Measurements from ENCODE around the gene ARSG. TPM values are rescaled to one million over a fixed set of nuclear protein-coding genes. Genes with fewer than 3 reads are reported as not detected.
A peak's percentile ranks its signal among the peaks of the same experiment; 100 is the strongest.

The ARSG gene
- total and polyA plus RNA-seq, 9 of the 15 experiments (the other 6 are each of a cell fraction or from before 2014, with no cell fraction given): 1.0 to 5.6 (median 1.8) TPM

DNA sequence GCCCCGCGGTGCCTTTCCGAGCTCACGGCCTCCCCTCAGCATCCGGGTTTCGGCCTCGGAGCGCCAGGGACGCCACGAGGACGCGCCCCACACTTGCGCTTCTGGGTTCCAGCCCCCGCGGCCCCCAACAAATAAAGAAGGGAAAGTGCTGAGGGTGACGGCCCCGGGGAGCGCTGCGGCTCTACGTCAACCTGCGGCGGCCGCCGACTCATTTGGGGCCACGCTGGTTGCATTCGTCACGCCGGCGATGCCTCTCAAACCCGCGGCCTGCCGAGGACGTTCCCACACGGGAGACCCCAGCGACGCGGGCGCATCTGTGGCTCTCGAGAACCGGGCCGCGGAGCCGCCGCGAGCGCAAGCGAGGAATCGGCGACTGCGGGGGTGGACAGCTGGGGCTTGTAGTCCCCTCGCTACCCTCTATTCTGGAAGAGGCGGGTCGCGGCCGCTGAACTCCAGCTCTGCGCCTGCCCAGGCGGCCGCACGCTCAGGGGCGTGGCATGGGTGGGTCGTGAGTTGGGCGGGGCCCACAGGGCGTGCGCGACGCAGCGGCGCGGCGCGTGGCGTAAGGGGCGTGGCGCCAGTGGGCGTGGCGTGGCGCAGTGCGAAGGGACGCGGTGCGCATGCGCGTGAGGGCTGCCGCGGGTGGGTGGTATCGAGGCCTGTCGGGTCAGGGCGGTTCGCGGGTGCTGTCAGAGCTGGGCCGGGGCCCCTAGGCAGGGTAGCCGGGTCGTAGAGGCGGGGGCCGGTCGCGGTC lies 43.7 kb upstream of the ARSG start, which contains the start of gene AMZ2 (continued):
- TF ChIP-seq CHD7 (IDR thresholded peaks at IDR 0.05; ENCODE audit: low read depth, low read length) (no peak), FOSL1 (tag; conservative IDR thresholded peaks at IDR 0.05) (no peak), STAG1 (CRISPR knock-in tag; IDR thresholded peaks at IDR 0.05; ENCODE audit: borderline replicate concordance) (no peak), EZH2 (IDR thresholded peaks at IDR 0.05; ENCODE audit: borderline replicate concordance, low read depth, low read length) (no peak), ELK3 (CRISPR knock-in tag; IDR thresholded peaks at IDR 0.05) (no peak), PTBP1 (IDR thresholded peaks at IDR 0.05; ENCODE audit: low read depth, low read length) (no peak), NR2C2 (CRISPR knock-in tag; IDR thresholded peaks at IDR 0.05) (no peak), NR2C2 (tag; IDR thresholded peaks at IDR 0.05) (peak; percentile 72; the same call in 1 of the 2 replicates), ZNF175 (CRISPR knock-in tag; IDR thresholded peaks at IDR 0.05; ENCODE audit: low read depth) (no peak)
